Activated B cell treated with CpG ODN at 0.5 μM for 24 hours (primary cell): Measurements from ENCODE around the gene TNXB. TPM values are rescaled to one million over a fixed set of nuclear protein-coding genes. Genes with fewer than 3 reads are reported as not detected.

Experiments
- ATAC-seq: fragments of 200-7000 bp; cut with Tn5 transposase; one replicate; pipeline ENCODE4 v1.10.0; 2021; ENCODE audit warnings: low read depth, mild to moderate bottlenecking, moderate library complexity
- CTCF ChIA-PET: fragments of 350-600 bp; sonication (Branson Sonifier 250); formaldehyde crosslinking; loops from one replicate; lab custom pipeline; 2021; ENCODE audit warnings: antibody characterized with exemption; lab: Charles Lee
- POLR2A ChIA-PET: fragments of 350-600 bp; sonication (Branson Sonifier 250); formaldehyde crosslinking; loops from one replicate; lab custom pipeline; 2021; ENCODE audit warnings: antibody characterized with exemption; lab: Charles Lee
- DNase-seq: peaks from one replicate; pipeline ENCODE4 v3.0.0; 2022
- H3K27ac Mint-ChIP-seq: one replicate; pipeline ENCODE4 v1.8.0; 2020; ENCODE audit warnings: mixed read lengths
- H3K27me3 Mint-ChIP-seq: one replicate; pipeline ENCODE4 v1.8.0; 2021; ENCODE audit warnings: mixed read lengths
- H3K36me3 Mint-ChIP-seq: one replicate; pipeline ENCODE4 v1.8.0; 2021; ENCODE audit warnings: low read depth, mixed read lengths
- H3K4me1 Mint-ChIP-seq: one replicate; pipeline ENCODE4 v1.8.0; 2021; ENCODE audit warnings: mixed read lengths
- H3K4me3 Mint-ChIP-seq: one replicate; pipeline ENCODE4 v1.8.0; 2020; ENCODE audit warnings: mild to moderate bottlenecking, mixed read lengths
- H3K9me3 Mint-ChIP-seq: one replicate; pipeline ENCODE4 v1.8.0; 2020; ENCODE audit warnings: mixed read lengths
- intact Hi-C: fragments of 100-400 bp; cut with micrococcal nuclease; formaldehyde crosslinking; loops from one replicate; pipeline ENCODE4 v1.15.1; 2024
- total RNA-seq: library from RNA; stranded (reverse); gene quantifications from 2 replicates; pipeline ENCODE4 v1.2.3, GENCODE V29; 2022
- TF ChIP-seq, protein P1 (sequence below): fragments of 200-600 bp; IDR thresholded peaks from one replicate; pipeline ENCODE4 v1.8.0; 2022; ENCODE audit warnings: antibody characterized with exemption, mild to moderate bottlenecking

Gene TNXB
- total RNA-seq, 1 donor from 2014 or later: 12.4 TPM

DNA sequence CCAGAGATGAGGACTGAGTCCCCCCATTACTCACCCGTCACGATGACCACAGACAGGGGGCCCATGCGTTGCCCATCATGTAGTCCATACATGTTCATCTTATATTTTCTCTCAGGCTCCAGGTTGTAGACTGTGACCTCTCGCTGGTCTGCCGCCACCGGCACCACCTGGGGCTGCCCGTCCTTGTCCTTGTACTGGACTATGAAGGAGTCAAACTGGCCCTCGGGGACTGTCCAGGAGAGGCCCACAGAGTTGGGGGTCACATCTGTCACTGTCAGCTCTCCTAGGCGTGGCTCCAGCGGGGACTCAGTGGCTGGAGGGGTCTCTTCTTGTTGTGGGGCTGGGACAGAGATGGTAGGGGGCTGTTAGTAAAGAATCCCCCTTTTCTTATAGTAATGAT is 35.5 kb downstream of the TNXB start:
- TF ChIP-seq, protein P1, sequence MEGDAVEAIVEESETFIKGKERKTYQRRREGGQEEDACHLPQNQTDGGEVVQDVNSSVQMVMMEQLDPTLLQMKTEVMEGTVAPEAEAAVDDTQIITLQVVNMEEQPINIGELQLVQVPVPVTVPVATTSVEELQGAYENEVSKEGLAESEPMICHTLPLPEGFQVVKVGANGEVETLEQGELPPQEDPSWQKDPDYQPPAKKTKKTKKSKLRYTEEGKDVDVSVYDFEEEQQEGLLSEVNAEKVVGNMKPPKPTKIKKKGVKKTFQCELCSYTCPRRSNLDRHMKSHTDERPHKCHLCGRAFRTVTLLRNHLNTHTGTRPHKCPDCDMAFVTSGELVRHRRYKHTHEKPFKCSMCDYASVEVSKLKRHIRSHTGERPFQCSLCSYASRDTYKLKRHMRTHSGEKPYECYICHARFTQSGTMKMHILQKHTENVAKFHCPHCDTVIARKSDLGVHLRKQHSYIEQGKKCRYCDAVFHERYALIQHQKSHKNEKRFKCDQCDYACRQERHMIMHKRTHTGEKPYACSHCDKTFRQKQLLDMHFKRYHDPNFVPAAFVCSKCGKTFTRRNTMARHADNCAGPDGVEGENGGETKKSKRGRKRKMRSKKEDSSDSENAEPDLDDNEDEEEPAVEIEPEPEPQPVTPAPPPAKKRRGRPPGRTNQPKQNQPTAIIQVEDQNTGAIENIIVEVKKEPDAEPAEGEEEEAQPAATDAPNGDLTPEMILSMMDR: no peak
- Mint-ChIP-seq H3K27ac (no peak overlapping the region), H3K4me1 (no peaks in the 10 kb centered on the region), H3K9me3 (no peaks in the 10 kb centered on the region), H3K36me3 (no peaks in the 10 kb centered on the region), H3K4me3 (no peak overlapping the region), H3K27me3 (peaks cover 4% of the 10 kb centered on the region)
- DNase-seq (no peak), ATAC-seq (no peak)
- intact Hi-C loops: no loop called here
- CTCF ChIA-PET: no interaction called here
- POLR2A ChIA-PET: no interaction called here

DNA sequence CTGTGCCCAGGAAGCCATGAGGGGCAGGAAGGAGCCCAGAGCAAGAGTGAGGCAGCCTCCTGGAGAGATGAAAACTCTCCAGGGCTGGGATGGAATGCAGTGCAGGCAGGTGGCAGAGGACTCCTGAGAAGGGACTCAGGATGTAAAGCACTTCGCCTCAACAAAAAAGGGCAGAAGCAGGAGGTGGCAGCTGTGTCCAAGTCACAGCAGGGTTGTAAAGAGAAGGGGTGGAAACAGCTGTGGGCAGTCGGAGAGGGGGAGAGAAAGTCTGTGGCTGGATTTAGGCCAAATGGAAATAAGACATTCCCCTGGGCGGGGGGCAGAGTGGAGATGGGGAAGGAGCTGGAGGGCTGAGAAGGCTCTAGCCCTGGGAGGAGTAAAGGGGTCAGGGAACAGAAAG is 36.0 kb downstream of the TNXB start:
- Mint-ChIP-seq H3K4me1 (no peaks in the 10 kb centered on the region), H3K4me3 (no peak overlapping the region), H3K9me3 (no peaks in the 10 kb centered on the region), H3K27me3 (peaks cover 4% of the 10 kb centered on the region), H3K27ac (no peak overlapping the region), H3K36me3 (no peaks in the 10 kb centered on the region)
- TF ChIP-seq, protein P1: no peak
- DNase-seq (no peak), ATAC-seq (no peak)
- CTCF ChIA-PET: no interaction called here
- intact Hi-C loops: no loop called here
- POLR2A ChIA-PET: no interaction called here

DNA sequence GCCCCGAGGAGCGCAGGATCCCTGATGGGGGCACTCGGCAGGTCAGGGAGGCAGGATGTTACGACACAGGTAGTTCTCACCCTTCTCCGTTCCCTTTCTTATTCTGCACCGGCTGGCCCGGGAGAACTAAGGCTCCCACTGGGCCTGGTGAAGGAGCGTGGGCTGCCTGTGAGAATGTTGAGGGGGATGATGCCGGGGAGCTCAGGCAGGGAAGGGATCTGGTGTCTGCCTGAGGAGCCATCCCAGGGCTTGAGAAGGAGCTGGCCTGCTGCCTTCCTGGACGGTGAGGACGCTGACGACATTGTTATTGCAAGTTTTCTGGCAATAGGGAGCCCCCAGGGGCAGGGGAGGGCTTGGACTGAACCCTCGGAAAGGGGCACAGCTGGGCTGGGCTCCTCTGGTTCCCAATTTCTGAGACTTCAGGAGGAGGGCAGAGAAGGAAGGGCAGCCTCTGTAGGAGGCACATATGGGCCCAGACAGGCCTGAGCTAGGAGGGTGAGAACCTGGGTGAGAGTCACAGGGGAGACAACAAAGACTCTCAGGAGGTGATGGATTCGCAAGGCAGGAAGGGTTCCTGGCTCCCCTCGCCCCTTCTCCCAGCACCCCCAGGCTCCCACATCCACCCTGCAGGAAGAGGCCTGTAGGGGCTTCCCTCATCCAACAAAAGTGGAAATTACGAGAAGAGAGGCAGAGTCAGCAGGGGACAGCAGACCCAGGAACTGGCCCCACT is 38.2 kb downstream of the TNXB start:
- intact Hi-C loops: no loop called here
- no peaks in the 10 kb centered on the region for H3K36me3 Mint-ChIP-seq
- ChIA-PET CTCF (no interaction called here), POLR2A (no interaction called here)
- peaks cover 4% of the 10 kb centered on the region for H3K27me3 Mint-ChIP-seq
- no peaks in the 10 kb centered on the region for H3K4me1 Mint-ChIP-seq
- ATAC-seq: no peak
- no peak overlapping the region for H3K27ac Mint-ChIP-seq
- DNase-seq: no peak
- no peak overlapping the region for H3K4me3 Mint-ChIP-seq
- H3K9me3 Mint-ChIP-seq: no peaks in the 10 kb centered on the region
- TF ChIP-seq, protein P1: no peak

DNA sequence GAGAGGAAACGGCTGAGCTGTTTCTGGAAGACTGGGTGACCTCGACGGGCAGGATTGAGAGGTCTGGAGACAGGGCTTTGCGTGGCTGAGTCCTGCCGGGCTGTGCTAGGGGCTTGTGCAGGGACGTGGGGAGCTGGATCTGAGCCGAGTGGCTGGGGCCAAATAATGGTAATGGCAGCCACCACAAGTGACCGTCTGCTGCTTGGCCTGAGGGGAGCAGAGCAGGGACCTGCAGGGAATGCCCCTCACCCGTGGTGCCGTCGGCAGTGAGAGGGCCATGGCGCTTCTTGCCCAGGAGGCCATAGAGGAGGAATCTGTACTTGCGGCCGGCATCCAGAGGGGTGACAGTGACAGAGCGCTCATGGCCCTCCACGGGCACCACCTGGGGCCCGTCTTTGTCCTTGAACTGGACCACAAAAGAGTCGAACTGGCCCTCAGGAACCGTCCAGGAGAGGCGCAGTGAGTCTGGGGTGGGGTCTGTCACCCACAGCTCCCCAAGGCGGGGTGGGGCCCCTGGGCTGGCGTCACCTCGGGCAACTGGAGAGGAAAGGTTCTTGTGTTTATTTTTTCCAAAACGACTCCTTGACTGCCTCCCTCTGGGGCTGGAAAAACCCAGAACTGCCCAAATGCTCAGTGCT is 39.1 kb downstream of the TNXB start:
- ChIA-PET CTCF (no interaction called here), POLR2A (no interaction called here)
- H3K27me3 Mint-ChIP-seq: peaks cover 4% of the 10 kb centered on the region
- H3K4me3 Mint-ChIP-seq: no peak overlapping the region
- DNase-seq (no peak), ATAC-seq (no peak)
- intact Hi-C loops: no loop called here
- H3K4me1 Mint-ChIP-seq: no peaks in the 10 kb centered on the region
- TF ChIP-seq, protein P1: no peak
- no peak overlapping the region for H3K27ac Mint-ChIP-seq
- H3K9me3 Mint-ChIP-seq: no peaks in the 10 kb centered on the region
- no peaks in the 10 kb centered on the region for H3K36me3 Mint-ChIP-seq

DNA sequence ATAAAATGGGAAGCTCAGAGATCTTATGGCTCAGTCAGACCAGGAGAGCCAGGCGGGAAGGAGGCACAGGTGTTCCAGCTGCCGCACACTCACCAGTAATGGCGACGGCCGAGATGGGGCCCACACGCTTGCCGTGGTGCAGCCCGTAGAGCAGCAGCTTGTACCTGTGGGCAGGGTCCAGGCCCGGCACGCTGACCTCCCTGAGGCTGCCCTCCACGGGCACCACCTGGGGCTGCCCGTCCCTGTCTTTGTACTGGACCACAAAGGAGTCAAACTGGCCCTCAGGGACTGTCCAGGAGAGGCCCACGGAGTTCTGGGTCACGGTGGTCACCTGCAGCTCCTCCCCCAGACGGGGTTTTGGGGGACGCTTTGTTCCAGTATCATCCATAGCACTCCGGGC is 39.7 kb downstream of the TNXB start:
- POLR2A ChIA-PET: no interaction called here
- Mint-ChIP-seq H3K36me3 (no peaks in the 10 kb centered on the region), H3K27ac (no peak overlapping the region), H3K27me3 (peaks cover 4% of the 10 kb centered on the region), H3K4me1 (no peaks in the 10 kb centered on the region), H3K9me3 (no peaks in the 10 kb centered on the region), H3K4me3 (no peak overlapping the region)
- CTCF ChIA-PET: no interaction called here
- no peak for DNase-seq
- no peak for ATAC-seq
- intact Hi-C loops: no loop called here
- TF ChIP-seq, protein P1: no peak
